ENCODE data around the gene INPP5F. TPM values are rescaled to one million over a fixed set of nuclear protein-coding genes. Genes with fewer than 3 reads are reported as not detected.
A peak's percentile ranks its signal among the peaks of the same experiment; 100 is the strongest.
"Not testable (repeated sequence)": the region's sequence is repeated elsewhere in the genome, so short reads cannot be mapped to it uniquely, and the experiment has no call there.

The INPP5F gene
- total RNA-seq, 1 donor from 2014 or later = 12.9 TPM

DNA sequence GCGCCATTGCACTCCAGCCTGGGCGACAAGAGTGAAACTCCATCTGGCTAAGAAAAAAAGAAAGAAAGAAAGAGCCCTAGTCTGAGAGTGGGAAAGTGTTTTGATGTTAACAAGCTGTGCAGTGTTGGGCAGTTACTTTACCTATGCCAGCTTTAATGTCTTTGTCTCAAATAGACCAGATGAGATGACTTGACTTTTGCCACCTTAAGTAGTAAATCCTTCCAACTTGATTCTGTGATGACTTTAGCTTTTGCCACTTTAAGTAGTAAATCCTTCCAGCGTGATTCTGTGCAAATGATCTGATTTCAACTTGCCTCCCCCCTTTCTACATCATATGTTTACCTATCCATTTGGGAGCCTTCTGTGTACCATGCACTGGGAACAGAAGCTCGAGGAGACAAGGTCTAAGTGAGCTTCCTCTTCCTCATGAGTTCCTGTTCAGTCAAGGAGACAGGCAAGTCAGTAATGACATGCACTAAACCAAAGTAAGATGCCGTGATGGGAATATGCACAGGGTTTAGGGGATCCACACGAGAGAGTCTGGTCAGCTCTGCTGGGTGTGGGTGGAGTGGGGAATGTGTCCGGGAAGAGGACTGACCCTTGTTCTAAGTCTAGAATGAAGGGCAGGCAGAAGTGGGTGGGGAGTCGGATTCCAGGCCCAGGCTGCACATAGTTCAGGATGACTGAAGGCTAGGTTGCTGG lies 17.2 kb downstream of the INPP5F start:
- DNase-seq = no peak

DNA sequence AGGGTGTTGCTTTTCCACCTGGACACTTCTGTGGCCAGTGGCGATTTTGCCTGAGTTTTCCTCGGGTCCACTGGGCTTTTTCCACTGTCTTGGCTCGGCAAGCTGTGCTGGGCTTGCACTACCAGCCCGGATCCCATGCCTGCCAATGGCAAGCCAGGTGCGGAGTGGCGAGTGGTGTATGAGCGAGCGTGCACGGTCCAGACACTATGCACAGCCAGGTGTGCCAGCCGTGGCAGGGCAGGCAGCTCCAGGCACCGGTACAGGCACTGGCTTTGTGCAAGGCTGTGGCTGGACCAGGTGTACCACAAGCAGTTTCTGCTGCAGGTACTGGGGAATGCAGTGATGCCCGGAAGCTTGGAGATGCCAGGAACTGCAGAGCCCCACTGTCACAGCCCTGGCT lies 22.1 kb downstream of the INPP5F start:
- DNase-seq = no peak

DNA sequence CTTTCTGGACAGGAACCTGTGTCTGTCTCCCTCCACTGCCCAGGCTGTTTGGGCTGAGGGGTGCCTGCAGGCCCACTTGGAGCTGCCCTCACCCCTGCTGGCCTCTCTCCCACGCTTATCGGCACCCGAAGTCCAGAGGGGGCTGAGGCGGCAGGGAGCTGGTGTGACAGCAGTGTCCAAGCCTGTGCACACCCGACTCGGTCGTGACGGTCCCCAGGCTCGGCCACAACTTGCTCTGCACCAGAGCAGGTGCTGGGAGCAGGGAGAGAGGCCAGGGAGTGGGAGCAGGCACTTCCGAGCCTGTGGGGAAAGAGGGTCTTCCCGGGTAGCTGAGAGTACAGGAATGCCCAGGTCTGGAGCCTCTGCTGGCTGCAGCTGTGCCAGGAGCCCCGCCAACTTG lies 23.0 kb downstream of the INPP5F start:
- no peak for DNase-seq

DNA sequence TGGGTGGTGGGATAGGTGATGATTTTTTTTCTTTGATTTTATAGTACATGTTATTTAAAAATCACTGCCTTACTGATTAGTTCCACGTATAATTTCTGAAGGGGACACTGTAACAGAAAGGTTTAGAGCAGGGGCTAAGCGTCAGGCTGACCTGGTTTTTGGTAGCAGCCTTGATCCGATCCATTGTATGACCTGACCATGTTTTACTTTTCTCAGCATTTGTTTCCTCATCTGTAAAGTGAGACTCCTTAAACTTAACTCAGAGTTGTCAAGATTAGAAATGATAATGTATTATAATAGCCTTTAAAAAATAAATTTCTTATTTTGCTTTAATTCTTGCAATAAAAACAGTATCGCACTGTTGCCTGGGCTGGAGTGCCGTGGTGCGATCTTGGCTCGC lies 23.6 kb downstream of the INPP5F start:
- no peak for DNase-seq

DNA sequence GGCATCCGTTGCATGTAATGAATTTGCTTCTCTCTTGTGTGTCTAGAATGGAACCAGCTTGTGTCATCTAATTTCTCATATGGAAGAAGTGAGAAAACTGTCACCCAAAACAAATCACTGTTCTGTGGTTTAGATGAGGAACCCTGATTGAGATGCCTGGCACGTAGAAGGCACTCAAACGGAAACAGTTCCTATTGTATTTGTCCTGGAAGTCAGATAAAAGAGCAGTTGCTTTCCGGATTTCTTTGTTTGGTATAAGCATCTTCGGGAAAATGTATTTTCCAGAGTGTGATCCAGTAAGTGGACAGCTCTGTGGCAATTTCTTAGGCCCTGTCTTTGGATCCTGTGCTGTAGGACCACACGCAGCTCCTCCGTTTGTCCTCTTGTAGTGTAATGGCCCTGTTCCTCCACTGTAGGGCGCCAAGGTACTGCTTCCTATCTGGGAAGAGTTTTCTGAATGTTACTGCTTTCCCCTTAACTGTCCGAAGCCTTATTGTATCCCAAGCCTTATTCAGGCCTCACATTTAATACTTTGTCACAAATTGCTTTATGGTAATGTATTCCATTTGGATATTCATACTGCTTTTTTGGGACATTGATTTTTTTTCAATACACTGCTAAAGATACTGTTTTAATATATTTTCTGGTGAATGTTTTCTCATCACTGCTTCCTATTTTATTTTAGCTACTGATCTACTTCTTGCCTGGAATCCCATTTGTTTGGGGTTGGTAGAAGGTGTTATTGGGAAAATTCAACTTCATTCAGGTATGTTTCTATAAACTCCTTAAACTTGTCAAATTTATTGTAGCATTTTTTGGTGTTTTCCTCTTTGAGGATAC lies 24.8 kb downstream of the INPP5F start:
- DNase-seq = peak; percentile 91

DNA sequence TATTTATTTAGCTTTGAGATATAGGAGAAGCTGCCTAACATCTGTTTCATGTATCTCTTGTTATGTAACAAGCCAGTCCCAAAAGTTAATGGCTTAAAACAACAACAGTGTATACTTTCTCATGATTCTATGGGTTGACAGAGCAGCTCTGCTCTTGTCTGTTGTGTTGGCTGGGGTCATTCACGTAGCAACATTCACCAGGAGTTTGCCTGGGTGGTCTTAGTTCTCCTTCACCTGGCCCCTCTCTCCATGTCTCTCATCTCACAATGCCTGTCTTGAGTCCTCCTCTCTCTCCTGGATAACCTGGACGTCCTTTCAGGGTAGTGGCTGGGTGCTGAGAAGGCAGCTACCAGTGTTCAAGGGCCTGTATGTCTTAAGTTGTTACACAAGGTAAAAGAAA lies 27.5 kb downstream of the INPP5F start:
- DNase-seq = no peak

DNA sequence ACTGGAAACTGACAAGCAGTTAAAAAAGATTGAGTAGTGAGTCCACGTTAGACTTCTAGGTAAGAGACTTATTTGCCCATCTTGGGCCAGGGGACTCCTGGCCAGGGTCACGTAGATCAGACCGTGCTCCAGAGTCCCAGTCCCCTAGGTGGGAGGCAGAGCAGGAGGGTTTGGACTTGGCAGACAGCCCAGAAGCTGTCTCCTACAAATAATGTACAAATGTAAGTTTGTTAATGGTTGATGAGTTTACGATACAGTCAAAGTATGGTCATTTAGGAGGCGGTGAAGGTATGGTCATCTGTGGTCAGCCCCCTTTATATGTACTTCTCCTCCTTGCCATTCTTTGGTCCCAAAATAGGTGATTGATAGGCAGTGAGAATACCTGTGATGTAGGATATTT lies 28.2 kb downstream of the INPP5F start:
- no peak for DNase-seq

DNA sequence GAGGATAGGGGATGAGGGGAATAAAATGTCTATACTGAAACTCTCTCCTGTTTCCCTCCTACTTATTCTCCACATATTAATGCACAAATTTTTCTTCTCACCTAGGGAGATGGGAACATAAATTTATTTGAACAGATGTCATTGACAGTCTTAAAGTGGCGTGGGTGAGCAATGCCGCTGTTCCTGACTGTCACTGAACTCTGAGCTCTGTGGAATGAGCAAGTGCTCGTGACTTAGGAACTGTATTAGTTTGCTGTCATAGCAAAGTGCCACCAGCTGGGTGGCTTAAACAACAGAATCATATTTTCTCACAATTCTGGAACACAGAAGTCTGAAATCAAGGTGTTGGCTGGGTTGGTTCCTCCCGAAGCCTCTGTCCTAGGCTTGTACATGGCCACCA lies 29.1 kb downstream of the INPP5F start:
- no peak for DNase-seq

DNA sequence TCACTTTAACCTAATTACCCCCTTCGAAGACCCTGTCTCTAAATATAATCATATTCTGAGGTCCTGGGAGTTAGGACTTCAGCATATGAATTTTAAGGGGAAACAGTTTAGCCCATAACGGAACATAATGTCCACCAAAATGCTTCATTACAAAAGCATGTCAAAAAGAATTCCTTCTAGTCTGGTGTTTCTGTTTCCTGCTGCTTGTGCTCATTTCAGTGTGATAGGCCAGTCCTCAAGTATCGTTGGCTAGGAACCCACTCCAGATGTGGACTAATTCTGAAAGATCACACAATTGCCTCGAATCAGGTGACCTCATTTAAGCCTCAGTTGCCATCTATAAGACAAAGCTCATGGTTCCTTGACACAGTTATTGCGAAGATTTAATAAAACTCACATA lies 29.6 kb downstream of the INPP5F start:
- no peak for DNase-seq

DNA sequence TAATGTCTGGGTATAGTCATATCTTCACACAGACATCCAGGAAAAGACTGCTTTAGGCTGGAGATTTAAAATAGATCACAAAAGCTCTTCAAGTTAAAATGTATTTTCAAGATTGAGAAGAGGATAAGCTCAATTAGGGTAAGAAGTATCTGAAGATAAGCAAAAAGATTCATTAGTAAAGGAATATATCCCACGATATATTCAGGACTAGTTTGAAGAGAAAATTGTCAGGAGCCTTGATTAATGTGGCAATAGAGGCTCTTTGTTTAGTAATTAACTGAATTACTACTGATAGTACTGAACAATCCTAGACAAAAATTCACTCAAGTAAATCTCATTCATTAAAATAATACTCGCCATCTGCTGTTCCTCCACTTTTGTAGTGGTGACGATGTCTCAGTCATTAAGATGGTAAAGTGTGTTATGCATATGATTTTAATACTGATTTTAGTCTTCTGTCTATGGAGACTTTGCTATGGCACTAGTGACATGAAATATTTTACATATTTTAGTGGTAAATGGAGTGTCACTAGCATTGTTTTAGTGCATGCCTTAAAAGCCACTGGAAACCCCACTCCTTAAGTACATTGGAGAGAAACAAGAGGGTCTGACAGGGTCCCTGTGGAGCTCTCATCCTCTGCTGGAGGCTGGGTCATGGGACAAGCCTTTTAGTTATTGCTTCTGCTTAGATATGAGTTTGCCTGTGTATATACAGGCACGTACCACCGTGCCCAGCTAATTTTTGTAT lies 32.8 kb downstream of the INPP5F start:
- no peak for DNase-seq

DNA sequence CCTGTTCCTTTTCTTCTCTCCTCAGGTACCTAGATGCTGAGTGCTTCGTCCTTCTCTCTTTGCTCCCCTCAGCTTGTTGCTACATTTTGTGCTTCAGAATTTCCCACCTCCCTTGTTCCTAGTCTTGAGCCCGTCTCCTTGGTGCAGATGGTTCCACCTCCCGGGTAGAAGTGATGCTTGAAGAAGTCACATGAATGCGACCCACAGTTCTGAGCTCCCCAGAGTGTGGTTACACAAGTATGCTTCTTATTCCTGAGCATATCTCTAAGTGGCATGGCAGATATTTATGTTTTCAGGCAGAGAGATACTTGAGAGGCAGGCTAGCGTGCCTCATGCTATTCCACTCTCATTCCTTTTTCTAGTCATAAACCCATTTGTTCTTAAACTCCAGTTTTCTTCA lies 34.0 kb downstream of the INPP5F start:
- DNase-seq = no peak

DNA sequence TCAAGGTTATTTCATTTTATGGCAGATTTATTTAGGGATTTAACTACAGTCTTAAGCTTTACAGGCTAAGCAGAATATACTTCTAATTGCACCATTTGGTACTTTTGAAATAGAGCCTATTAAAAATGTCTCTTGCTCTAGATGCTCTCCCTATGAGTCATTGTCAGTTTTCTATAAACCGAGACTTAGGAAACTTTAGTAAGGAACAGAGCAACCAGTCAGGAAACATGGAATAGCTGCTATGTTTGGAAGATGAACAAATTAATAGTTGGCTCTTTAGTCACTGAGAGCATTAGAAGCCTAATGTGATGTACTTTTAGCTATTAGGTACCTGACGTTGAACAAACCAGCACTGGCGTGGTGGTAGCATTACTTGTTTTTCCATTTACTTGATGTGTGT lies 35.3 kb downstream of the INPP5F start:
- DNase-seq = peak; percentile 67

DNA sequence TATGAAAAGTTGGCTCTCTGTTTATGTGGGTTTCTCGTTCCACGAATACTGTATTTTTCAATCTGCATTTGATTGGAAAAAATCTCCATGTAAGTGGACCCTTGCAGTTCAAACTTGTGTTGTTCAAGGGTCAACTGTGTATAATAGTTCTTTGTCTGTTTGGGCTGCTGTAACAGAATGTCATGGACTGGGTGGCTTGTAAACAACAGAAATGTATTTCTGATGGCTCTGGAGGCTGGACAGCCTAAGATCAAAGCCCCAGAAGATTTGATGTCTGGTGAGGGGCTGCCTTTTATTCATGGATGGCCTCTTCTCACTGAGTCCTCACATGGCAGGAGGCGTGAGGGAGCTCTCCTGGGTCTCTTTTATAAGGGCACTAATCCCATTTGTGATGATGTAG lies 36.2 kb downstream of the INPP5F start:
- no peak for DNase-seq

DNA sequence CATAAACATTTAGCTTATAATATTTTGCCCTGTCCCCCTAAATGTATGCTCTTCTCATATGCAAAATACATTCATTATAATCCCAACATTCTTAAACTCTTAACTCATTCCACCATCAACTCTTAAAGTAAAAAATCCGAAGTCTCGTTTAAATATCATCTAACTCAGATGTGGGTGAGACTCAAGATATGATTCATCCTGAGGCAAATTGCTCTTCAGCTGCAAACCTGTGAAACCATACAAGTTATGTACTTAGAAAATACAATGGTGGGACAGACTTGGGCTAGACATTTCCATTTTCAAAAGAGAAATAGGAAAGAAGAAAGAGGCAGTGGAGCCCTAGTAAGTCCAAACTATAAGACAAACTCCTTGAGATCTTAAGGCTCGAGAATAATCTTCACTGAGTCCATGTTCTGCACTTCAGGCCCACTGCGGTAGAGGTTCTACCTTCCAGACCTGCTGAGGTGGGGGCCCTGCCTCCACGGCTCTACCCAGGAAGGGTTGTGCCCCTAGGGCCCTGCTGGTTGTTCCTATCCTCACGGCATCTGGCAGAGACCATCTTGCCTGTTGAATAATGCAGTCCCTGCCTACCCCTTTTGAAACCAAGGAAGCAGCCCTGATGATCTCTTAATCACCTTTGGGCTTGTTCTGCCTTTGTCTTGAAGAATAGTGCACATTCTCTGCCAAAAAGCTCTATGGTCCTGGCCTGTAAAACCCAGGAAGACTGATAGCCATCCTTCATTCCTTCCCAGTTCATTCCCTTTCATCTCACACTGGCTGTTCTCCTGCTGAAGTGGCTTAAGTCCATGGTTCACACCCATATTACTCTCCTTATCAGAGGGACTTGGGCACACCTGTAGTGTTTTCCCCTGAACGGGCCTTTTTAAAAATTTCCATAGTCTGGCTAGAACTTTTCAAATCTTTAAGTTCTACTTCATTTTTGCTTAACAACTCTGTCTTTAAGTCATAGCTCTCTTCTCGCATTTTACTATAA lies 37.3 kb downstream of the INPP5F start:
- DNase-seq = no peak

DNA sequence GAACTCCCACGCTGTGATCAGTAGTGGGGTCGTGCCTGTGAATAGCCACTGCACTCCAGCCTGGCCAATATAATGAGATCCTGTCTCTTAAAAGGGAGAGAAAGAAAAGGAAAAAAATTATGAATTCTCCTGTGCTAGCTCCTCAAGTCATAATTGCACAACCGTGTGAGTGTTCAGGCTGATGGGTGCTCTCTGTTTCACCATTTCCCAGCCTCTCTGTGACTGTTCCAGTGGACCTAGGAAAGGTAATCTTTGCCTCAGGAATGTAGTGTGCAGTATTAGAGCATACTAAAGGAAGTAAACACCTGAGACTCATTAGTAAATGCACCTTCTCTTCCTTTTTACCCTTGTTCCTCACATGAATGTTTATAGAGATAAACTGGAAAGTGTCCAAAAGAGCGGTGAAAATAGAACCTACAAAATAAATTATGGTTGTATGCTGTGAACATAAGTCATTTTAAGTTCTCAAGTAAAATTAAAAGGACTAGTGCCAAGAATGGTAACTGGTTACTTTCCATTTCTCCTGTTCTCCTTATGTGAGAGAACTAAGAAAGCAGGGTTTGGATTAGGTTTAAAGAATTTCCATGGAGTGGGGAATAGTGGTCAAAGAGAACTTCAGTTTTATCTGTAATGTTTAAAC lies 42.7 kb downstream of the INPP5F start:
- no peak for DNase-seq

DNA sequence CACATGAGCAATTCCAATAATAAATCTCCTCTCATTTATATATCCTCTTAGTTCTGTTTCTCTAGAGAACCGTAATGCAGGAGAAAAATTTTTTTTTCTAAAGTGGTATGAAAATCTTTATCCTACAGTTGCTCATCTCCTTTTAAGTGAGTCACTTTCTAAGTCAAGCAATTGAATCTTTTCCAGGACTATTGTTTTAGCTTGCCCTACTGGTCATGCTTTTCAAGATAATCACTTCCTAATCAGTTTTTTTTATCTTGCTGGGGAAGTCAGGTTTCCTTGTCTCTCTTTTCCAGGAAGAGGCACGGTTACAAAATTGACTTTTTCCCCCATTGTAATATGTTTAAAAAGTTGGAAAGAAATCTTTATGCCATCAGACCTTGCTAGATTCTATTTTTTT lies 44.0 kb downstream of the INPP5F start:
- peak; percentile 83 for DNase-seq

DNA sequence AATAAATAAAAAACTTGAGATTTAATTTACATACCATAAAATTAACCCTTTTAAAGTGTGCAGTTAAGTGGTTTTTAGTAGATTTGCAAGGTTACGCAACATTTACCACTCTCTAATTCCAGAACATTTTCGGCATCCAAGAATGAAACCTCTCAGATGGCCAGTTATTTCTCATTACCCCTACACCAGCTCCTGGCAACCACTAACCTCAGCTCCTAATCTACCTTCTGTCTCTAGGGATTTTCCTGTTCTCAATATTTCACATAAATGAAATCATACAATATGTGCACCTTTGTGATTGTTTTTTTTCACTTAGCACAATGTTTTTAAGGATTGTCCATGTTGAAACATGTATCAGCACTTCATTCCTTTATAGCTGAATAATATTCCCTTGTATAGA lies 45.1 kb downstream of the INPP5F start:
- DNase-seq = no peak

DNA sequence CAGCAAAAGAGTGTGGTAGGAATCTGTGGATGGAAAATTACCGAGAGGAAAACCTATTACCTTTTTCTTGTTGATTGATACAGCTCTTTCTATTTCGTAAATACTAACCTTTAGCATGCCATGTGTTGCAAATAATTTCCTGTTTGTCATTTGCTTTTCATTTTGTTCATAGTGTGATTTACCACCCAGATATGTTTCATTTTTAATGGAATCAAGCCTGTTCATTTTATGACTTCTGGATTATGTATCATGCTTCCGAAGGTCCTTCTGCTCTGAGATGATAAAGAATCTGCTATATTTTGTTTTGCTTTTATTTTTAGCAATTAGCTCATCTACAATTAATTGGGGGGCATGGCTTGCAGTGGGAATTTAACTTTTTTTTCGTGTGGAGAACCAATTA lies 46.5 kb downstream of the INPP5F start:
- DNase-seq = peak; percentile 39

DNA sequence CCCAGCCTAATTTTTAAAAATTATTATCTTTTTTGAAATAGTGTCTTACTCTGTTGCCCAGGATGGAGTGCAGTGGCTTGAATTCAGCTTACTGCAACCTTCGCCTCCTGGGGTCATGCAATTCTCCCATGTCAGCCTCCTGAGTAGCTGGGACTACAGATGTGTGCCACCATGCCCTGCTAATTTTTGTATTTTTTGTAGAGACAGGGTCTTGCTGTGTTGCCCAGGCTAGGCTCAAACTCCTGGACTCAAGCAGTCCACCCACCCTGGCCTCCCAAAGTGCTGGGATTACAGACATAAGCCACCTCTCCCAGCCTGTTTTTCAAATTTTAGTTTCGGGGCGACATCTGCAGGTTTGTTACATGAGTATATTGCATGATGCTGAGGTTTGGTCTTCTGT lies 47.2 kb downstream of the INPP5F start:
- not testable (repeated sequence) for DNase-seq

DNA sequence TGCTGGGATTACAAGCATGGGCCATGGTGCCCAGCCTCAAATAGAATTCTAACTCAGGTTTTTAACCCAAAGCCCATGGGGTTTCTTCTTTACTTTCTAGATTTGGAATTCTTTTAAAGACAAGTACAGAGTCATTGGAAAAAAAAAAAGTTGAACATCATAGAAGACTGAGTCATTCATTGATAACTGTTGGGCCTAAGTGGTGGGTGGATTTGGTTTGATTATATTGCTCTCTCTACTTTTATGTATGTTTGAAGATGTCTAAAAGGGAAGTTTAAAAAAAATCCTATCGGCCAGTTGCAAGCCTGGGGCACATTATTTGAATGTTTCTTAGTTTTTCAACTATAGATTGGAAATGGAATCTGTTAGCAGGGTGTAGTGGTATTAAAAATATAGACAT lies 49.7 kb downstream of the INPP5F start:
- no peak for DNase-seq

DNA sequence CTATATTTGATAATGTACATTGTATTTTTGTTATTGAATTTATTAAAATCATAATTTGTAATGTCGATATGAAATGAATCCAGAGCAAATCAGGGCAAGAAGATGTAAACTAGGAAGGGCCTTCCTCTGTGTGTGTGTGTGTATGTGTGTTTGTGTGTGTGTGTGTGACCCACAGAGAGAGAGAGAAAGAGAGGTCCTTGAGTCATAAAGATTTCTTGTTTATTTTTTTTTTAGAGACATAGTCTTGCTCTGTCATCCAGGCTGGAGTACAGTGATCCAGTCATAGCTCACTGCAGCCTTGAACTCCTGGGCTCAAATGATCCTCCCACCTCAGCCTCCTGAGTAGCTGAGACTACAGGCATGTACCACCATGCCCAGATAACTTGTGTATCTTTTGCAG lies 50.7 kb downstream of the INPP5F start:
- no peak for DNase-seq

DNA sequence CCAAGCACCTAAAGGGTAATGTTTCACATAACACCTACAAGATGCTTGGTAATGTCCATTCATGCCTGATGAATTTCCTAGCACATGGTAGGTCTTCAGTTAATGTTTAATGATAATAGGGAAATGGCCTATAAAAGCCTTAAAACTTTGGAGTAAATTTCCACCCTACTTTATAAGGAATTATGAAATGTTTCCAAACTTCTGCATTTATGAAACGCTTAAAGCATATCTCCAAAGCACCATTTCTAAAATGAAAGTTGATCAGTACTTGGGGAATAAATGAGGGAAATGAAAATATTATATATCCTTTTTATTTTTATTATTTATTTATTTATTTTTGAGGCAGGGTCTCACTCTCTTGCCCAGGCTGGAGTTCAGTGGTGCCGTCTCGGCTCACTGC lies 51.8 kb downstream of the INPP5F start:
- no peak for DNase-seq
